Skin of body (tissue), 3 donors: ENCODE measurements around the gene ZBED6. TPM values are rescaled to one million over a fixed set of nuclear protein-coding genes. Genes with fewer than 3 reads are reported as not detected.

Source experiments
- DNase-seq: peaks from one replicate; lab custom pipeline; 2025; lab: John Stamatoyannopoulos, UW
- small RNA-seq: library from RNA; depleted of rRNA; stranded (forward); fragments of <200 nt; gene quantifications from one replicate; pipeline ENCODE3, GENCODE V24; 2014; ENCODE audit warnings: low replicate concordance
- total RNA-seq: library from RNA; depleted of rRNA; stranded (reverse); fragments of >200 nt; gene quantifications from one replicate; pipeline ENCODE4 v1.2.3, GENCODE V29; 2014

The ZBED6 gene
- total RNA-seq, 1 donor from 2014 or later = 24.9 TPM

GRCh38 chr1:203840208-203840808 lies 44.9 kb downstream of the ZBED6 start:
- no peak for DNase-seq

- DNase-seq = no peak
Observed at GRCh38 chr1:203842559-203842876, 47.1 kb downstream of the ZBED6 start.

- no peak for DNase-seq
Observed at GRCh38 chr1:203843435-203843834, 48.0 kb downstream of the ZBED6 start.

Small RNA genes within 50 kb of the gene (small RNA-seq; reads per million reads assigned to genes)
- gene ZC3H11A = 0.17 reads per million

Other genes with a start within 250 kb of the ZBED6 start
- 97.4 TPM for gene ATP2B4, start 168.8 kb upstream of the ZBED6 start, total RNA-seq
- 1.2 TPM for gene LAX1, start 30.4 kb upstream of the ZBED6 start, total RNA-seq
- gene ZC3H11A, start within 50 bp of the ZBED6 start, total RNA-seq = 111 TPM
- 53.6 TPM for gene SNRPE, start 66.0 kb downstream of the ZBED6 start, total RNA-seq